ENCODE measurements around the gene MYO18A. TPM values are rescaled to one million over a fixed set of nuclear protein-coding genes. Genes with fewer than 3 reads are reported as not detected.

The MYO18A gene
- total RNA-seq, 1 donor from 2014 or later: 48.2 TPM

- H3K9me3 Mint-ChIP-seq: no peaks in the 10 kb centered on the region
- H3K4me3 Mint-ChIP-seq: no peak overlapping the region
- peaks cover 6% of the 10 kb centered on the region for H3K4me1 Mint-ChIP-seq
- H3K27ac Mint-ChIP-seq (ENCODE audit: unreplicated experiment): no peak overlapping the region
- H3K27me3 Mint-ChIP-seq (ENCODE audit: low read depth): no peaks in the 10 kb centered on the region
- no peak for TF ChIP-seq CTCF (conservative IDR thresholded peaks at IDR 0.05)
- H3K36me3 Mint-ChIP-seq (ENCODE audit: low read depth): peaks cover 9% of the 10 kb centered on the region
- DNase-seq (ENCODE audit: low read depth, low spot score): no peak
Observed at GRCh38 chr17:29102741-29103181, 77.4 kb downstream of the MYO18A start.

DNA sequence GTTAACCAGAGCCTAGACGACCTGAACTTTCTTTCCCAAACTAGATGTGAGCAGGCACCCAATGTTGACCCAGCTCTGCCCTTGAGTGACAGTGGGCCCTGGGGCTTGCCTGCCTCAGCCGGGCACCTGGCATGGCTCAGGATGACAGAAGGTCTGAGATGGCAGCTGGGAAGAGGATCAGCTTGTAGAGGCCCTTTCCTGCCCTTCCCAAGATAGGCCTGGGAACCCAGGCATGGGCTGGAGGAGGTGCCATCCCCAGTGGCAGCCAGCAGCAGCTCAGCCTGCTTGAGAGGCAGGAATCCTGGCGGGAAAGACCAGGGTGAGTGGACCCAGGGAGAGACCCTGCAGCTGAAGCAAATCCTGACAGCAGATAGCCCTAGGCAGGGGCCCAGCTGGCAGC, 78.2 kb downstream of the MYO18A start:
- Mint-ChIP-seq H3K36me3 (ENCODE audit: low read depth) (peaks cover 9% of the 10 kb centered on the region), H3K27me3 (ENCODE audit: low read depth) (no peaks in the 10 kb centered on the region), H3K4me3 (no peak overlapping the region), H3K27ac (ENCODE audit: unreplicated experiment) (no peak overlapping the region), H3K4me1 (peaks cover 6% of the 10 kb centered on the region), H3K9me3 (no peaks in the 10 kb centered on the region)
- DNase-seq (ENCODE audit: low read depth, low spot score): no peak
- no peak for TF ChIP-seq CTCF (conservative IDR thresholded peaks at IDR 0.05)

DNA sequence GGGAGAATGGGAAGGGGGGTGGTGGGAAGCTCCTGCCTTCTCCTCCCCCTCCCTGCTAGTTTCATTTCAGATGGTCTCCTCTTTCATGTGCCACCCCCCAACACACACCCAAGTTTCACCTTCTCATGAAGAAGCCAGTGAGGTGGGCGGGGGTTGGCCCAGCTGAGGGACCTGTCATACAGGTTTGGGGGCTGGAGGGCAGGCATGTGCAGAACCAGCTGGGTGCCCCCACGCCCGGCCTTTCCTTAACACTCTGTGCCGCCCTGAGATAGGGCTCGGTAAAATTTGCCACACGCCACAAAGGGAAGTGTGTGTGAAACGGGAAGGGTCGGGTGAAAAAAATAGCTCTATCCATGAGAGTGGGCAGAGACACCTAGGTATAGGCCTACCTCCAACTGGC, 79.9 kb downstream of the MYO18A start:
- TF ChIP-seq CTCF (conservative IDR thresholded peaks at IDR 0.05): no peak
- no peaks in the 10 kb centered on the region for H3K9me3 Mint-ChIP-seq
- H3K4me1 Mint-ChIP-seq: peaks cover 6% of the 10 kb centered on the region
- H3K36me3 Mint-ChIP-seq (ENCODE audit: low read depth): peaks cover 3% of the 10 kb centered on the region
- no peaks in the 10 kb centered on the region for H3K27me3 Mint-ChIP-seq (ENCODE audit: low read depth)
- DNase-seq (ENCODE audit: low read depth, low spot score): no peak
- H3K4me3 Mint-ChIP-seq: no peak overlapping the region
- H3K27ac Mint-ChIP-seq (ENCODE audit: unreplicated experiment): no peak overlapping the region

DNA sequence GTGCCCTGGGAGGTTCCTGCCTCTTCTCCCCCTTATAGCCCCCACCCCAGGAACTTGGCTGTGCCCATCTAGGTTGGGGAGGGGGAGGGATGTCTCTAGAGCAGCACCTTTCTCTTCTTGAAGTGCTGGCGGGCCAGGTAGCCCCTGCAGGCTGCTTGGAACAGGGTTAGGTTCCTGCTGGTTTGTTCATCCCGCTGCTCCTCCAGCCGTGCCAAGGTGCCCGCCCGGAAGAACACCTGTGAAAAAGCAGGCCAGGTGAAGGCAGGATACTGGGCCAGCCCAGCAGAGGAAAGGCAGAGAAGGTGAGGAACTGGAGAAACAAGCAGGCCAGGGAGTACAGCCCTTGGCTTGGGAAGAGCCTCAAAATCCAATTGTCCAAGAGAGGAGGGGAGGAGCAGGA, 80.7 kb downstream of the MYO18A start:
- H3K9me3 Mint-ChIP-seq: no peaks in the 10 kb centered on the region
- no peaks in the 10 kb centered on the region for H3K27me3 Mint-ChIP-seq (ENCODE audit: low read depth)
- no peak overlapping the region for H3K4me3 Mint-ChIP-seq
- no peak for DNase-seq (ENCODE audit: low read depth, low spot score)
- H3K27ac Mint-ChIP-seq (ENCODE audit: unreplicated experiment): no peak overlapping the region
- H3K4me1 Mint-ChIP-seq: peaks cover 6% of the 10 kb centered on the region
- no peak for TF ChIP-seq CTCF (conservative IDR thresholded peaks at IDR 0.05)
- peaks cover 2% of the 10 kb centered on the region for H3K36me3 Mint-ChIP-seq (ENCODE audit: low read depth)

DNA sequence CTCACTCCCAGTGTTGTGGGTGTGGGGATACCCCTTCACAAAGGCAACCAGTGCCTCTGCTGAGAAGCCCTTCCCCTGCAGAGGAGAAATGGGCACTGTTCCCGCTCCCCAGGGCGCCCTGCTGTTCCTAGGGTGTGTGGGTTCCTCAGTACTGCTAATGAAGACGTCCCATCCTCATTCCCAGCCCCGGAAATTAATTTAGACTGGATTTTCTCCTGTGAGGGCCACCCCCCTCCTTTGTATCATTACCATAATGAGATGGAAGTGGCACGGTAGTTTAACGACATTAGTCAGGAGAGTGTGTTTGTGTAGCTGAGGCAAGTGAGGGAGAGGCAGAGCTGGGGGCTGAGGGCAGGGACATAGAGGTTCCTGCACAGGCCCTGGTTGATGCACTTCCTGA, 84.1 kb downstream of the MYO18A start:
- Mint-ChIP-seq H3K36me3 (ENCODE audit: low read depth) (no peaks in the 10 kb centered on the region), H3K4me1 (peaks cover 3% of the 10 kb centered on the region), H3K27ac (ENCODE audit: unreplicated experiment) (no peak overlapping the region), H3K9me3 (no peaks in the 10 kb centered on the region), H3K27me3 (ENCODE audit: low read depth) (no peaks in the 10 kb centered on the region), H3K4me3 (no peak overlapping the region)
- DNase-seq (ENCODE audit: low read depth, low spot score): no peak
- TF ChIP-seq CTCF (conservative IDR thresholded peaks at IDR 0.05): no peak

DNA sequence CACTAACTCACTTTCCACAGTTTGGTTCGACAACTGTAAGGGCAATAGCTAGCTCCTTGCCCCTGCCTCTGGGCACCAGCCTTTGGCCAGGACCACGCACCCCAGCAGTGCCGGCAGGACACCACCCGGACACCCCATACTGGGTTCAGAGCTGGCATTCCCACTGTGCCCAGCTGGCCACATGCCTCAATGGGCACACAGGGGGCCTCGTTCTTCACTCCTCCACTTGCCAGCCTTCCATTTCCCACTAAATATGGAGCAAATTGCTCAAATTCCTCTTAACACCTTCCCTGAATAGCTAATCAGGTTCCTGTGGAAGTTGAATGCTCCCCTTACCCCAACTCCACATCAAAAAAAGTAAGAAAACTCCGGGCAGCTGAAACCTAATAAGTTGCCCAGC, 84.8 kb downstream of the MYO18A start:
- no peak overlapping the region for H3K4me3 Mint-ChIP-seq
- no peak for DNase-seq (ENCODE audit: low read depth, low spot score)
- TF ChIP-seq CTCF (conservative IDR thresholded peaks at IDR 0.05): no peak
- peak overlapping the region; percentile 27 for H3K27ac Mint-ChIP-seq (ENCODE audit: unreplicated experiment)
- H3K27me3 Mint-ChIP-seq (ENCODE audit: low read depth): no peaks in the 10 kb centered on the region
- no peaks in the 10 kb centered on the region for H3K36me3 Mint-ChIP-seq (ENCODE audit: low read depth)
- H3K4me1 Mint-ChIP-seq: peaks cover 8% of the 10 kb centered on the region
- H3K9me3 Mint-ChIP-seq: no peaks in the 10 kb centered on the region
